ENCODE measurements around the gene IGFBP2. TPM values are rescaled to one million over a fixed set of nuclear protein-coding genes. Genes with fewer than 3 reads are reported as not detected.

The IGFBP2 gene
- total RNA-seq, 1 donor from 2014 or later, result 208 TPM

GRCh38 chr2:216603010-216603883, 30.0 kb upstream of the IGFBP2 start:
- peaks cover 4% of the 10 kb centered on the region for H3K9me3 Mint-ChIP-seq (ENCODE audit: unreplicated experiment)
- H3K27ac Mint-ChIP-seq (ENCODE audit: unreplicated experiment), result no peak overlapping the region
- peaks cover 5% of the 10 kb centered on the region for H3K4me1 Mint-ChIP-seq (ENCODE audit: low read depth, unreplicated experiment)
- no peaks in the 10 kb centered on the region for H3K36me3 Mint-ChIP-seq (ENCODE audit: unreplicated experiment)
- no peak for DNase-seq
- H3K4me3 Mint-ChIP-seq (ENCODE audit: unreplicated experiment), result no peak overlapping the region
- TF ChIP-seq CTCF (IDR thresholded peaks at IDR 0.05; ENCODE audit: partially characterized antibody, unreplicated experiment), result no peak
- peaks cover 11% of the 10 kb centered on the region for H3K27me3 Mint-ChIP-seq (ENCODE audit: unreplicated experiment)

GRCh38 chr2:216603884-216604245, 29.4 kb upstream of the IGFBP2 start:
- TF ChIP-seq CTCF (IDR thresholded peaks at IDR 0.05; ENCODE audit: partially characterized antibody, unreplicated experiment), result no peak
- peaks cover 5% of the 10 kb centered on the region for H3K4me1 Mint-ChIP-seq (ENCODE audit: low read depth, unreplicated experiment)
- no peak overlapping the region for H3K4me3 Mint-ChIP-seq (ENCODE audit: unreplicated experiment)
- H3K27ac Mint-ChIP-seq (ENCODE audit: unreplicated experiment), result no peak overlapping the region
- no peaks in the 10 kb centered on the region for H3K36me3 Mint-ChIP-seq (ENCODE audit: unreplicated experiment)
- peaks cover 4% of the 10 kb centered on the region for H3K9me3 Mint-ChIP-seq (ENCODE audit: unreplicated experiment)
- H3K27me3 Mint-ChIP-seq (ENCODE audit: unreplicated experiment), result peaks cover 11% of the 10 kb centered on the region
- no peak for DNase-seq

- Mint-ChIP-seq H3K4me3 (ENCODE audit: unreplicated experiment) (no peak overlapping the region), H3K4me1 (ENCODE audit: low read depth, unreplicated experiment) (peaks cover 5% of the 10 kb centered on the region), H3K36me3 (ENCODE audit: unreplicated experiment) (no peaks in the 10 kb centered on the region), H3K27ac (ENCODE audit: unreplicated experiment) (no peak overlapping the region), H3K27me3 (ENCODE audit: unreplicated experiment) (peaks cover 10% of the 10 kb centered on the region), H3K9me3 (ENCODE audit: unreplicated experiment) (peaks cover 4% of the 10 kb centered on the region)
- DNase-seq, result no peak
- no peak for TF ChIP-seq CTCF (IDR thresholded peaks at IDR 0.05; ENCODE audit: partially characterized antibody, unreplicated experiment)
These were observed 28.8 kb upstream of the IGFBP2 start for GRCh38 chr2:216604458-216604857.

- no peak for DNase-seq
- Mint-ChIP-seq H3K4me1 (ENCODE audit: low read depth, unreplicated experiment) (peaks cover 5% of the 10 kb centered on the region), H3K36me3 (ENCODE audit: unreplicated experiment) (no peaks in the 10 kb centered on the region), H3K4me3 (ENCODE audit: unreplicated experiment) (peak overlapping the region; percentile 19), H3K27me3 (ENCODE audit: unreplicated experiment) (peaks cover 7% of the 10 kb centered on the region), H3K27ac (ENCODE audit: unreplicated experiment) (no peak overlapping the region), H3K9me3 (ENCODE audit: unreplicated experiment) (peaks cover 3% of the 10 kb centered on the region)
- no peak for TF ChIP-seq CTCF (IDR thresholded peaks at IDR 0.05; ENCODE audit: partially characterized antibody, unreplicated experiment)
These were observed 26.5 kb upstream of the IGFBP2 start for GRCh38 chr2:216606551-216607276.

- no peak for TF ChIP-seq CTCF (IDR thresholded peaks at IDR 0.05; ENCODE audit: partially characterized antibody, unreplicated experiment)
- H3K4me3 Mint-ChIP-seq (ENCODE audit: unreplicated experiment), result no peak overlapping the region
- peaks cover 7% of the 10 kb centered on the region for H3K27me3 Mint-ChIP-seq (ENCODE audit: unreplicated experiment)
- peaks cover 3% of the 10 kb centered on the region for H3K9me3 Mint-ChIP-seq (ENCODE audit: unreplicated experiment)
- no peak for DNase-seq
- no peak overlapping the region for H3K27ac Mint-ChIP-seq (ENCODE audit: unreplicated experiment)
- peaks cover 5% of the 10 kb centered on the region for H3K4me1 Mint-ChIP-seq (ENCODE audit: low read depth, unreplicated experiment)
- H3K36me3 Mint-ChIP-seq (ENCODE audit: unreplicated experiment), result no peaks in the 10 kb centered on the region
These were observed 26.0 kb upstream of the IGFBP2 start for GRCh38 chr2:216607277-216607560.
